H1 (cell line): Measurements from ENCODE around the gene RAD50. TPM values are rescaled to one million over a fixed set of nuclear protein-coding genes. Genes with fewer than 3 reads are reported as not detected.

Experiments
- CTCF ChIA-PET: fragments of 300-600 bp; sonication (Branson Sonifier 250); formaldehyde crosslinking; loops from one replicate; lab custom pipeline; 2021; ENCODE audit not compliant: partially characterized antibody; lab: Charles Lee
- POLR2A ChIA-PET: fragments of 300-600 bp; sonication (Branson Sonifier 250); formaldehyde crosslinking; loops from one replicate; lab custom pipeline; 2021; ENCODE audit warnings: inconsistent platforms; ENCODE audit not compliant: partially characterized antibody; lab: Charles Lee
- DNase-seq, 2 experiments: peaks; one replicate each; pipeline versions ENCODE4 v3.0.0 to v3.0.0-alpha.2; 2010 to 2022; ENCODE audit warnings: low spot score in 2 of 2, low read depth in 1 of 2, mixed read lengths in 1 of 2
- FAIRE-seq: peaks from 2 replicates; lab custom pipeline; 2011; peaks lifted over from hg19 to GRCh38; lab: Jason Lieb, UNC
- H2AFZ ChIP-seq: 2 replicates; pipeline ENCODE4 v1.8.1; 2012; ENCODE audit warnings: low read length, inconsistent platforms
- H2AK5ac ChIP-seq: 2 replicates; pipeline ENCODE4 v1.6.1; 2013; ENCODE audit warnings: low read depth, low read length
- H2BK120ac ChIP-seq: replicated peaks from 2 replicates; pipeline ENCODE3; 2013; ENCODE audit warnings: low read depth, low read length, inconsistent platforms
- H2BK12ac ChIP-seq: 2 replicates; pipeline ENCODE4 v1.6.1; 2013; ENCODE audit warnings: low read depth, low read length
- H2BK15ac ChIP-seq: 2 replicates; pipeline ENCODE4 v1.6.1; 2013; ENCODE audit warnings: low read length
- H2BK20ac ChIP-seq: 2 replicates; pipeline ENCODE4 v1.6.1; 2013; ENCODE audit warnings: low read length
- H2BK5ac ChIP-seq: 2 replicates; pipeline ENCODE4 v1.6.1; 2013; ENCODE audit warnings: low read depth, low read length
- H3K14ac ChIP-seq: 2 replicates; pipeline ENCODE4 v1.6.1; 2013; ENCODE audit warnings: inconsistent platforms; ENCODE audit not compliant: insufficient read length
- H3K18ac ChIP-seq: 2 replicates; pipeline ENCODE4 v1.6.1; 2013; ENCODE audit warnings: low read length; ENCODE audit errors: extremely low read depth
- H3K23ac ChIP-seq: 2 replicates; pipeline ENCODE4 v1.6.1; 2013; ENCODE audit warnings: inconsistent platforms; ENCODE audit not compliant: insufficient read length
- H3K23me2 ChIP-seq: 2 replicates; pipeline ENCODE4 v1.6.1; 2013; ENCODE audit warnings: low read depth, low read length
- H3K27ac ChIP-seq: 2 replicates; pipeline ENCODE4 v1.6.1; 2011; ENCODE audit warnings: low read depth, low read length, inconsistent platforms
- H3K27me3 ChIP-seq, 4 experiments: replicated peaks in 1 of 4; 1 replicate in 1 of 4; 2 replicates in 3 of 4; pipeline versions ENCODE4 v1.6.1 to v1.8.1; 2011 to 2013; ENCODE audit warnings: low read length in 3 of 4, mild to moderate bottlenecking in 3 of 4, inconsistent platforms in 2 of 4, mixed read lengths in 2 of 4, moderate library complexity in 1 of 4; ENCODE audit not compliant: control insufficient read depth in 3 of 4, insufficient read depth in 3 of 4; ENCODE audit errors: extremely low read depth in 1 of 4
- H3K36me3 ChIP-seq, 4 experiments: 2 replicates each; pipeline versions ENCODE4 v1.6.1 to v1.8.1; 2011 to 2013; ENCODE audit warnings: mild to moderate bottlenecking in 4 of 4, low read length in 3 of 4, moderate library complexity in 2 of 4, control low read depth in 1 of 4, inconsistent platforms in 1 of 4; ENCODE audit not compliant: insufficient read depth in 4 of 4, control insufficient read depth in 2 of 4
- H3K4ac ChIP-seq: replicated peaks from 2 replicates; pipeline ENCODE3; 2013; ENCODE audit warnings: low read length, low read depth, mixed read lengths, inconsistent platforms; ENCODE audit not compliant: insufficient read length
- H3K4me1 ChIP-seq, 4 experiments: replicated peaks in 1 of 4; 1 replicate in 1 of 4; 2 replicates in 3 of 4; pipeline versions ENCODE4 v1.6.1 to v1.8.1; 2011 to 2013; ENCODE audit warnings: low read length in 3 of 4, inconsistent platforms in 2 of 4, mixed read lengths in 1 of 4; ENCODE audit not compliant: insufficient read depth in 4 of 4, control insufficient read depth in 3 of 4
- H3K4me2 ChIP-seq, 2 experiments: 2 replicates each; pipeline versions ENCODE4 v1.6.1 to v1.8.1; 2011 to 2013; ENCODE audit warnings: low read depth in 2 of 2, low read length in 2 of 2, control low read depth in 1 of 2, inconsistent platforms in 1 of 2, mild to moderate bottlenecking in 1 of 2; ENCODE audit not compliant: insufficient read depth in 1 of 2
- H3K4me3 ChIP-seq, 4 experiments: fragments of 200-600, 300-600 bp in 1 of 4; sonication (generic), shearing (Covaris generic), sonication (Bioruptor Twin) in 1 of 4; 2 replicates each; pipeline versions ENCODE4 v1.5.1 to v1.8.1; 2011 to 2016; ENCODE audit warnings: low read length in 4 of 4, low read depth in 3 of 4, control low read depth in 2 of 4, inconsistent platforms in 2 of 4, mild to moderate bottlenecking in 2 of 4, mixed read lengths in 1 of 4, moderate library complexity in 1 of 4; ENCODE audit not compliant: insufficient read depth in 2 of 4; ENCODE audit errors: extremely low read depth in 1 of 4
- H3K56ac ChIP-seq: replicated peaks from 2 replicates; pipeline ENCODE3; 2013; ENCODE audit warnings: low read depth, mild to moderate bottlenecking, mixed read lengths, low read length, inconsistent platforms; ENCODE audit not compliant: insufficient read length
- H3K79me1 ChIP-seq: 2 replicates; pipeline ENCODE4 v1.6.1; 2013; ENCODE audit warnings: low read depth, low read length, control low read depth
- H3K79me2 ChIP-seq, 2 experiments: 2 replicates each; pipeline versions ENCODE4 v1.6.1 to v1.8.1; 2012 to 2013; ENCODE audit warnings: low read length in 2 of 2, mild to moderate bottlenecking in 2 of 2, inconsistent platforms in 1 of 2; ENCODE audit not compliant: insufficient read depth in 2 of 2, control insufficient read depth in 1 of 2
- H3K9ac ChIP-seq, 4 experiments: replicated peaks in 1 of 4; 1 replicate in 1 of 4; 2 replicates in 3 of 4; pipeline versions ENCODE4 v1.6.1 to v1.8.1; 2011 to 2013; ENCODE audit warnings: low read depth in 3 of 4, low read length in 3 of 4, control low read depth in 2 of 4, mild to moderate bottlenecking in 2 of 4, moderate library complexity in 2 of 4, inconsistent platforms in 1 of 4; ENCODE audit errors: extremely low read depth in 1 of 4
- H3K9me3 ChIP-seq, 2 experiments: 2 replicates each; pipeline versions ENCODE4 v1.6.1 to v1.8.1; 2012 to 2013; ENCODE audit warnings: mild to moderate bottlenecking in 2 of 2, moderate library complexity in 2 of 2, control low read depth in 1 of 2, inconsistent platforms in 1 of 2, low read depth in 1 of 2, low read length in 1 of 2, mixed read lengths in 1 of 2; ENCODE audit not compliant: insufficient read depth in 2 of 2
- H4K20me1 ChIP-seq, 2 experiments: replicated peaks in 1 of 2; 2 replicates each; pipeline versions ENCODE3 to v1.8.1; 2011 to 2013; ENCODE audit warnings: inconsistent platforms in 2 of 2, low read length in 2 of 2, mild to moderate bottlenecking in 1 of 2; ENCODE audit not compliant: insufficient read depth in 2 of 2, control insufficient read depth in 1 of 2
- H4K5ac ChIP-seq: 2 replicates; pipeline ENCODE4 v1.6.1; 2013; ENCODE audit warnings: low read length, low read depth, mixed read lengths, inconsistent platforms; ENCODE audit not compliant: insufficient read length
- H4K8ac ChIP-seq: 2 replicates; pipeline ENCODE4 v1.8.0; 2013; ENCODE audit warnings: mild to moderate bottlenecking, moderate library complexity, low read length, inconsistent platforms; ENCODE audit not compliant: insufficient read depth; ENCODE audit errors: extremely low read depth
- H4K91ac ChIP-seq: replicated peaks from 2 replicates; pipeline ENCODE3; 2013; ENCODE audit warnings: low read length, mixed read lengths, inconsistent platforms; ENCODE audit not compliant: insufficient read length
- CHD1 ChIP-seq: IDR thresholded peaks from 2 replicates; pipeline ENCODE4 v1.6.1; 2012; ENCODE audit warnings: low read depth, low read length, improper control_type of control experiment
- CREB1 ChIP-seq: IDR thresholded peaks from 2 replicates; pipeline ENCODE4 v1.6.1; 2012; ENCODE audit warnings: inconsistent platforms
- CTCF ChIP-seq, 3 experiments: IDR thresholded peaks; 1 replicate in 2 of 3; 2 replicates in 1 of 3; pipeline versions ENCODE4 v1.5.1 to v1.6.1; 2011; ENCODE audit warnings: low read length in 3 of 3, mild to moderate bottlenecking in 3 of 3, inconsistent platforms in 2 of 3, low read depth in 1 of 3, moderate library complexity in 1 of 3; ENCODE audit not compliant: insufficient read depth in 1 of 3; ENCODE audit errors: control extremely low read depth in 1 of 3
- HDAC6 ChIP-seq: IDR thresholded peaks from one replicate; pipeline ENCODE4 v1.7.1; 2012; ENCODE audit warnings: low read depth, mild to moderate bottlenecking, inconsistent platforms, low read length, moderate library complexity
- KDM4A ChIP-seq: IDR thresholded peaks from one replicate; pipeline ENCODE4 v1.7.1; 2012; ENCODE audit warnings: low read depth, mild to moderate bottlenecking, moderate library complexity, low read length, inconsistent platforms; ENCODE audit not compliant: severe bottlenecking
- MAFK ChIP-seq: IDR thresholded peaks from 2 replicates; pipeline ENCODE4 v1.6.1; 2012; ENCODE audit warnings: low read depth, mild to moderate bottlenecking, improper control_type of control experiment, low read length
- NRF1 ChIP-seq: IDR thresholded peaks from 2 replicates; pipeline ENCODE4 v1.6.1; 2011; ENCODE audit warnings: mild to moderate bottlenecking, low read depth, low read length, improper control_type of control experiment
- RXRA ChIP-seq: IDR thresholded peaks from 2 replicates; pipeline ENCODE4 v1.6.1; 2011; ENCODE audit warnings: low read depth, mild to moderate bottlenecking, low read length, moderate library complexity; ENCODE audit not compliant: insufficient read depth
- TAF7 ChIP-seq: optimal IDR thresholded peaks from 2 replicates; pipeline ENCODE3; 2011; ENCODE audit warnings: low read depth, mild to moderate bottlenecking, inconsistent platforms, low read length, moderate library complexity, borderline replicate concordance
- WGBS, 2 experiments: shearing (Covaris generic) in 1 of 2; methylation state at CpG; one replicate each; pipeline versions ENCODE4 v1.1.6 to v1.1.7; 2013 to 2015; ENCODE audit warnings: low lambda C conversion rate in 2 of 2, mixed read lengths in 2 of 2, inconsistent platforms in 1 of 2, low coverage in 1 of 2, missing lambda C conversion rate in 1 of 2; ENCODE audit not compliant: insufficient replicate concordance in 2 of 2, insufficient coverage in 1 of 2, insufficient read length in 1 of 2; ENCODE audit errors: extremely low coverage in 1 of 2, missing lambda C conversion rate in 1 of 2; 5-methylcytosine and 5-hydroxymethylcytosine counted together
- polyA plus RNA-seq, 7 experiments: library from polyadenylated mRNA; depleted of rRNA in 3 of 7; stranded (reverse) in 5 of 7; unstranded in 2 of 7; fragments of >200 nt in 5 of 7; fragments of 200-250 nt in 2 of 7; gene quantifications; 1 replicate in 5 of 7; 2 replicates in 1 of 7; 4 replicates in 1 of 7; pipeline versions ENCODE4 v1.2.1 to v1.2.3, GENCODE V29; 2011 to 2013; ENCODE audit warnings: missing spikeins in 2 of 7, mixed read lengths in 2 of 7
- total RNA-seq: library from RNA; stranded (reverse); fragmentation: NEBNext Ultra II Directional; extraction: Animal tissue kit (Norgen Biotek cat#: 25700); gene quantifications from 2 replicates; pipeline ENCODE4 v1.2.1, GENCODE V29; 2021
- TF ChIP-seq, protein P1 (sequence below): IDR thresholded peaks from 2 replicates; pipeline ENCODE4 v1.6.1; 2012; ENCODE audit warnings: inconsistent platforms

The RAD50 gene
- total and polyA plus RNA-seq, 2 of the 8 experiments (the other 6 are each of a cell fraction or from before 2014, with no cell fraction given), result 10.1 to 39.4 TPM

DNA sequence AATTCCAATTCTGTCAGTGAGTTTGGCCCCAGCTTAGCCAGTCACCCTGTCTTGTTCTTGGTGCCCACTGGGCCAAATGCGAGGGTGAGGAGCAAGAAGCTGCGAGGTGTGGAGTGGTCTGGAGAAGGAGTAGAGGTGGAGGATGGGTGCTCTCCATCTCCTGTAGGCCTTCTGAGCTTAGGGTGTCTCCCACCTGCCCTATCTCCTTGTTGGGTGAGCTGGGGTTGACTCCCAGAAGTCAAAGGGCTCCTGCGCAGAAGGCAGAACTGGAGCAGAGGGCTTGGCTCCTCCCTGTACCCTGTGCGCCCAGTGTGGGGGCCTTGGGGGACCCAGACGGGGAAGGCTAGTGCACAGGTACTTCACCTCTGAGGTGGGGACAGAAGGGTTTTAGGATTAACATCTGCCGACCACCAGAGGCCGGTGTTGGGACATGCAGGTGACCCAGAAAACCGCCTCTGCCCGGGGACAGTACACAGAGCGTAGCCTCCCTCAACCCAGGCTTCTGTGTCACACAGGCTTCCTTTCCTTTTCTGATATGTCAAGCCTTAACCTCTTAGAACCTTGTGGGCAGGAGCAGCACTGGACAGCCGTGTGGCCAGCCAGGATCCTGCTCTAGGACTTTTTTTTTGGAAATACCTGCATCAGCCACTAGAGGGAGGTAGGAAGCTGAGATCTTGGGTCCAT lies 30.3 kb upstream of the RAD50 start:
- no peak overlapping the region for H3K4ac ChIP-seq
- H3K56ac ChIP-seq, result no peak overlapping the region
- no peaks in the 10 kb centered on the region for H3K27me3 ChIP-seq
- peak overlapping the region; percentile 12 to 60; a peak in 3 of 4 replicates for H3K4me2 ChIP-seq
- H3K79me1 ChIP-seq, result no peaks in the 10 kb centered on the region
- no peak overlapping the region for H2BK120ac ChIP-seq
- H2BK20ac ChIP-seq, result no peak overlapping the region
- H3K9me3 ChIP-seq, result no peaks in the 10 kb centered on the region
- H3K27ac ChIP-seq, result no peak overlapping the region
- H2AFZ ChIP-seq, result peak overlapping the region; percentile 84
- H4K91ac ChIP-seq, result no peak overlapping the region
- peak; percentile 21 to 74 for DNase-seq
- H3K14ac ChIP-seq, result no peak overlapping the region
- ChIA-PET POLR2A (interaction anchor here (1.2 to 2.0 kb wide), 3 partner anchors 30 to 221 kb away, joined by 3 to 7 read pairs (median 5); partner anchors contain the start of genes CCNI2, IRF1 and RAD50), CTCF (interaction anchor here (0.6 to 3.6 kb wide), 78 partner anchors 11 to 1656 kb away, joined by 3 to 46 read pairs (median 4); partner anchors contain the start of genes CCNI2, IL13, IL5 and IRF1)
- no peaks in the 10 kb centered on the region for H3K79me2 ChIP-seq
- no peak overlapping the region for H3K18ac ChIP-seq
- no peak for FAIRE-seq
- peak overlapping the region in 1 of 4 experiments; percentile 33; a peak in 1 of 8 replicates for H3K4me3 ChIP-seq
- no peak overlapping the region for H3K23ac ChIP-seq
- H2BK5ac ChIP-seq, result no peak overlapping the region
- H4K8ac ChIP-seq, result no peak overlapping the region
- no peaks in the 10 kb centered on the region for H3K23me2 ChIP-seq
- H4K20me1 ChIP-seq, result no peaks in the 10 kb centered on the region
- H3K36me3 ChIP-seq, result no peaks in the 10 kb centered on the region
- H3K4me1 ChIP-seq, result no peaks in the 10 kb centered on the region
- WGBS, 2 experiments, result 62% methylated on average over 11 of the region's 11 CpGs; no CpG with 5 or more reads in 1 of the 2 experiments
- H2BK12ac ChIP-seq, result no peak overlapping the region
- H2AK5ac ChIP-seq, result no peak overlapping the region
- no peak overlapping the region for H4K5ac ChIP-seq
- no peak overlapping the region for H3K9ac ChIP-seq
- no peak overlapping the region for H2BK15ac ChIP-seq
- TF ChIP-seq KDM4A (peak; percentile 33), CTCF (IDR thresholded peaks at IDR 0.05; ENCODE audit: control extremely low read depth in 1 of 3, insufficient read depth in 1 of 3, low read depth in 1 of 3, low read length in 3 of 3) (peak; percentile 31 to 80 (median 69)), TAF7 (no peak), CHD1 (no peak), NRF1 (no peak), HDAC6 (no peak), MAFK (no peak), RXRA (no peak), CREB1 (no peak)
- TF ChIP-seq, protein P1, sequence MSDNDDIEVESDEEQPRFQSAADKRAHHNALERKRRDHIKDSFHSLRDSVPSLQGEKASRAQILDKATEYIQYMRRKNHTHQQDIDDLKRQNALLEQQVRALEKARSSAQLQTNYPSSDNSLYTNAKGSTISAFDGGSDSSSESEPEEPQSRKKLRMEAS, result no peak
